ENCODE measurements around the gene LDLRAD4.

DNA sequence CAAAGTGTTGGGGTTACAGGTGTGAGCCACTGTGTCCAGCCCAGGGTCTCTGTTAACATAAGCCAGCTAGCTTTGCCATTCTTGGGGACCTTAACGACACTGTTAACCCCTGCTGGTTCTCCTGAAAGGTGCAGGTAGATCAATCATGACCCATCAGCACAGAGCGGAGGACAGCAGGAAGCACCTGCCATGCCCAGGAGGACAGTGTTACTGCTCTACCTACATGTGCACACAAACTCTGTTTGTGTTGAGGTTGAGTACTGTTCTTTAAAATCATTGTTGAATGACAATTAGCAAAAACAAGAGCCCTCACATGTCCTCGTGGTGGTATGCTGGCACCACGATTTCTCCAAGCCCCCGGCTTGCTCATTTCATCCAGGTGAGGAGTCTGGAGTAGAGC lies 386.9 kb downstream of the LDLRAD4 start:
- TF ChIP-seq CTCF (IDR thresholded peaks at IDR 0.05; ENCODE audit: insufficient read depth, low read length, poor library complexity, severe bottlenecking) (no peak), EZH2phosphoT487 (conservative IDR thresholded peaks at IDR 0.05; ENCODE audit: low read length) (no peak)

All from SU-DHL-6 (cell line).